ENCODE measurements around the gene MAP2K2.

Gene MAP2K2

DNA sequence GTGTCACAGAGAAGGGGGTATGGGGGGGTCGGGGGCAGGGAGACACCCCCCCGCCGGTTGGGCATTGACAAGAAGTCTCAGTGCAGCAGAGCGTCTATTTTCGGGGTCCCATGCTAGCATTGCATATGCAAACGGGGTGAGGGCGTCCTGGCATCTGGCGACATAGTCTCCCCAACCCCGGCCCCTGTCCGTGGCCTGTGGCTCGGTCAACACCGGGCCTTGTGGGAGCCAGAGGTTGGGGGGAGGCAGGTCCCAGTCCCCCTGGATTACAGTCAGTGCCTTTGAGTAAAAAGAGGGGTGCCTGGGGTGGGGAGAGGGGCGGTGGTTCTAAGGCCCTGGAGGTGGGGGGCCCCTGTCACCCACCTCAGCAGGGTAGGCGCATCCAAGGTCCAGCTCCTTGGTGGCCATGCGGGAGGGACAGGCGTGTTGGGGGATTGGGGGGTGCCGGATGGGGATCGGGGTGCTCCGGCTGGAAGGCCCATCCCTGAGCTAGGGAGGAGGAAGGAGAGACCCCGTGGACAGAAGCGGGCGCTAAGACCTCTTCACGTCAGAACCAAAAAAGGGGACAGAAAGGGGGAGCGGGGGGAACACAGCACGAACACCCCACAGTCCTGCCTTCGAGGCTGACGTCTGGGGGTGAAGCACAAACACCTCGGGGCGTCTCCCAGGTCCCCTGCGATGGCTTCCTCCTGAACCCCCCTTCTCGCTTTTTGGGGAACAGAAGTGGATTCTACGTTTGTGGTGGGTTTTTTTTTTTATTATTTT lies 78.1 kb downstream of the MAP2K2 start:
- 97 to 98% methylated on average over 21 to 23 of the region's 32 CpGs for WGBS, 2 experiments (ENCODE audit: insufficient coverage in 2 of 2)
- no peak overlapping the region for H3K27ac ChIP-seq (ENCODE audit: low read depth, low read length, severe bottlenecking)

GRCh38 chr19:4044990-4045465 lies 78.9 kb downstream of the MAP2K2 start:
- no peak overlapping the region for H3K27ac ChIP-seq (ENCODE audit: low read depth, low read length, severe bottlenecking)

More for the DNA sequence above, 78.1 kb downstream of the MAP2K2 start:
- Histone ChIP-seq H3K9me3 (ENCODE audit: control insufficient read depth, low read length) (no peaks in the 10 kb centered on the region), H3K4me3 (ENCODE audit: extremely low read depth, insufficient read depth, low read length, poor library complexity, severe bottlenecking) (no peak overlapping the region), H3K36me3 (ENCODE audit: control insufficient read depth, insufficient read depth, low read length) (peaks cover 54% of the 10 kb centered on the region), H3K4me1 (ENCODE audit: control insufficient read depth, insufficient read depth, low read length, poor library complexity, severe bottlenecking) (no peaks in the 10 kb centered on the region)

DNA sequence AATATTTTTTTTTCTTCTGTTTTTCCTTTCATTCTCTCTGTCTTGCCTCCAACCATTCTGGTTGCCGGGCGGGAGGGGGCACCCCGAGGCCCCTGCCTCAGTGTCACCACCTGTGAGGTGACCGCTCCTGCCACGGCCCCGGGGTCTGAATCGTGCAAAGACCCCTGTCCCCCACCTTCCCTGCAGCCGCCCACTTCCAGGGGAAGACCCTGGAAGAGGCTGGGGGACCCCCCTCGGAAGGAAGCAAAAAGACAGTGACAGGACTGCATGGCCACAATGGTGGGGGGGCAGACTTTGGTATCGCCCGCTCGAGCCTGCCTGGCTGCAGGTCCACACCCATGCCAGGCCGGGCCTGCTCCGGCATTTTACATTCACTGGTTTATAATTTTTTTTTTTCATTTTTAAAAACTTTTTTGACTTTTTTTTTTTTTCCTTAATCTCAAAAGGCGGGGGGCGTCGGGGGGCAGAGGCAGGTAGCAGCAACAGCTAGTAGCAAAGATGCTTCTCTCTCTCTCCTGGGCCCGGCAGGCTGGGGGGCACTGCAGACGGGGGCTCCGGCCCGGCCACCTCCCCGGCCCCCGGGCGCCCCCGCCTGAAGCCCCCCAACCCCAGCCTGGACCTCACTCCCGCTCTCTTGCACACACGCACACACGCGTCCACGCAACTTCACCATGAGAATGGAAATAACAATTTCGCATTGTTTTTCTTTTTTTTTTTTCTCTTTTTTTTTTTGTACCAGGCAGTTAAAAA lies 79.8 kb downstream of the MAP2K2 start:
- H3K4me3 ChIP-seq (ENCODE audit: extremely low read depth, insufficient read depth, low read length, poor library complexity, severe bottlenecking): no peak overlapping the region
- no peaks in the 10 kb centered on the region for H3K9me3 ChIP-seq (ENCODE audit: control insufficient read depth, low read length)
- no peak overlapping the region for H3K27ac ChIP-seq (ENCODE audit: low read depth, low read length, severe bottlenecking)
- WGBS, 2 experiments (ENCODE audit: insufficient coverage in 2 of 2): 95 to 97% methylated on average over 11 to 16 of the region's 31 CpGs
- H3K4me1 ChIP-seq (ENCODE audit: control insufficient read depth, insufficient read depth, low read length, poor library complexity, severe bottlenecking): no peaks in the 10 kb centered on the region
- peaks cover 46% of the 10 kb centered on the region for H3K36me3 ChIP-seq (ENCODE audit: control insufficient read depth, insufficient read depth, low read length)

More at GRCh38 chr19:4044990-4045465, 78.9 kb downstream of the MAP2K2 start:
- peaks cover 48% of the 10 kb centered on the region for H3K36me3 ChIP-seq (ENCODE audit: control insufficient read depth, insufficient read depth, low read length)
- H3K4me1 ChIP-seq (ENCODE audit: control insufficient read depth, insufficient read depth, low read length, poor library complexity, severe bottlenecking): no peaks in the 10 kb centered on the region
- 88 to 89% methylated on average over 12 to 17 of the region's 21 CpGs for WGBS, 2 experiments (ENCODE audit: insufficient coverage in 2 of 2)
- no peak overlapping the region for H3K4me3 ChIP-seq (ENCODE audit: extremely low read depth, insufficient read depth, low read length, poor library complexity, severe bottlenecking)
- no peaks in the 10 kb centered on the region for H3K9me3 ChIP-seq (ENCODE audit: control insufficient read depth, low read length)

GRCh38 chr19:4043401-4043800 lies 80.5 kb downstream of the MAP2K2 start:
- WGBS, 2 experiments (ENCODE audit: insufficient coverage in 2 of 2): 81 to 100% methylated on average over 1 to 3 of the region's 11 CpGs
- Histone ChIP-seq H3K27ac (ENCODE audit: low read depth, low read length, severe bottlenecking) (no peak overlapping the region), H3K9me3 (ENCODE audit: control insufficient read depth, low read length) (no peaks in the 10 kb centered on the region), H3K4me3 (ENCODE audit: extremely low read depth, insufficient read depth, low read length, poor library complexity, severe bottlenecking) (no peak overlapping the region), H3K36me3 (ENCODE audit: control insufficient read depth, insufficient read depth, low read length) (peaks cover 45% of the 10 kb centered on the region), H3K4me1 (ENCODE audit: control insufficient read depth, insufficient read depth, low read length, poor library complexity, severe bottlenecking) (no peaks in the 10 kb centered on the region)

DNA sequence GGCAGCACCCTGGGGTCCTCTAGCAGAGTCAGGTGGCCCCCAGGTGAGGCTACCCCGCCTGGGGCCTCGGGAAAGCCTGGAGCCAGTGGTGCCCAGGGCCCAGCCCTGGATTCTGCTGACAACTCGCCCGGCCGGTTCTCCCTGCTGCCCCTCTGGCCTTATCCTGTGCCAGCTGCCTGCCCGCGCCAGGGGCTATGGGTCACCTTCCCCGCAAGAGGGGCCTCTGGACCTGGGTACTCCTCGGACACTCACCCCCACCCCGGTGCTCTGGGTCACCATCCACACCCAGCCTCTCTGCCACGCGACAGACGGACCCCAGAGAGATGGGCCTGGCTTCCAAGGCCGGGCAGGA lies 81.2 kb downstream of the MAP2K2 start:
- 88 to 90% methylated on average over 12 to 14 of the region's 14 CpGs for WGBS, 2 experiments (ENCODE audit: insufficient coverage in 2 of 2)
- no peak overlapping the region for H3K4me3 ChIP-seq (ENCODE audit: extremely low read depth, insufficient read depth, low read length, poor library complexity, severe bottlenecking)
- no peak overlapping the region for H3K27ac ChIP-seq (ENCODE audit: low read depth, low read length, severe bottlenecking)

DNA sequence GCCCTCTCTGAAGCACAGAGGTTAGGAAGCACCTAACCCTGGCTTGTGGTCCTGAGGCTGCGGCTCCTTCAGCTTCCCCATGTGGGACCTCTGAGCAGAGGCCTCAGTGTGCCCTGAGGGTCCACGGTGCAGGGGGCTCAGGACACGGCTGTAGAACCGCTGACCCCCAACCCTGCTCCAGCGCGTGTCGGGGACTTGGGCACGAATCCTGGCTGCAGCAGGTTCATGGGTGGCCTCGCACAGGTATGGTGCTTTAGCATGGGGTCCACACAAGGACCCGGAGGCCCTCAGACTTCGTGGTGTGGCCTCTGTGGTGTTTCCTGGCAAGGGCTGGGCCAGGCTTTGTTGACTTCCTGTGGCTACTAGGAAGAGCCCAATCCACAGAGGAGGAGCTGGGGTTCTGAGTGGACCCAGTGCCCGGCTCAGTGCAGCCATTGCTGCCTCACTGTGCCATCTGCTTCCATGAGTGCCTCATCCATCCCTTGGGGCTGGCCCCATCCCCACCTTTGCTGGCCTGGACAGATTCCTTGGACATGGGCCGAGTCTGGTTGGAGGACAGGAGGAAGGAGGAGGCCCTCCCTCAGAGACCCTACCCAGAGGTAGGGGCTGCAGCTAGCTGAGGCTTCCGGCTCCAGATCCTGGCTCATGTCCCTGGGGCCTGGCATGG lies 81.7 kb downstream of the MAP2K2 start:
- H3K4me3 ChIP-seq (ENCODE audit: extremely low read depth, insufficient read depth, low read length, poor library complexity, severe bottlenecking): no peak overlapping the region
- H3K27ac ChIP-seq (ENCODE audit: low read depth, low read length, severe bottlenecking): peak overlapping the region; percentile 10
- H3K9me3 ChIP-seq (ENCODE audit: control insufficient read depth, low read length): no peaks in the 10 kb centered on the region
- H3K4me1 ChIP-seq (ENCODE audit: control insufficient read depth, insufficient read depth, low read length, poor library complexity, severe bottlenecking): no peaks in the 10 kb centered on the region
- peaks cover 49% of the 10 kb centered on the region for H3K36me3 ChIP-seq (ENCODE audit: control insufficient read depth, insufficient read depth, low read length)
- WGBS, 2 experiments (ENCODE audit: insufficient coverage in 2 of 2): 96 to 97% methylated on average over 13 of the region's 14 CpGs

More for the DNA sequence above, 81.2 kb downstream of the MAP2K2 start:
- H3K36me3 ChIP-seq (ENCODE audit: control insufficient read depth, insufficient read depth, low read length): peaks cover 44% of the 10 kb centered on the region
- H3K9me3 ChIP-seq (ENCODE audit: control insufficient read depth, low read length): no peaks in the 10 kb centered on the region
- no peaks in the 10 kb centered on the region for H3K4me1 ChIP-seq (ENCODE audit: control insufficient read depth, insufficient read depth, low read length, poor library complexity, severe bottlenecking)
